Iris pigment epithelial cell (primary cell): ENCODE data around the gene AXL.
"Not testable (repeated sequence)": the region's sequence is repeated elsewhere in the genome, so short reads cannot be mapped to it uniquely, and the experiment has no call there.

Experiments used
- DNase-seq: peaks from one replicate; pipeline ENCODE4 v3.0.0-alpha.2; 2011; ENCODE audit warnings: low read depth

The AXL gene

DNA sequence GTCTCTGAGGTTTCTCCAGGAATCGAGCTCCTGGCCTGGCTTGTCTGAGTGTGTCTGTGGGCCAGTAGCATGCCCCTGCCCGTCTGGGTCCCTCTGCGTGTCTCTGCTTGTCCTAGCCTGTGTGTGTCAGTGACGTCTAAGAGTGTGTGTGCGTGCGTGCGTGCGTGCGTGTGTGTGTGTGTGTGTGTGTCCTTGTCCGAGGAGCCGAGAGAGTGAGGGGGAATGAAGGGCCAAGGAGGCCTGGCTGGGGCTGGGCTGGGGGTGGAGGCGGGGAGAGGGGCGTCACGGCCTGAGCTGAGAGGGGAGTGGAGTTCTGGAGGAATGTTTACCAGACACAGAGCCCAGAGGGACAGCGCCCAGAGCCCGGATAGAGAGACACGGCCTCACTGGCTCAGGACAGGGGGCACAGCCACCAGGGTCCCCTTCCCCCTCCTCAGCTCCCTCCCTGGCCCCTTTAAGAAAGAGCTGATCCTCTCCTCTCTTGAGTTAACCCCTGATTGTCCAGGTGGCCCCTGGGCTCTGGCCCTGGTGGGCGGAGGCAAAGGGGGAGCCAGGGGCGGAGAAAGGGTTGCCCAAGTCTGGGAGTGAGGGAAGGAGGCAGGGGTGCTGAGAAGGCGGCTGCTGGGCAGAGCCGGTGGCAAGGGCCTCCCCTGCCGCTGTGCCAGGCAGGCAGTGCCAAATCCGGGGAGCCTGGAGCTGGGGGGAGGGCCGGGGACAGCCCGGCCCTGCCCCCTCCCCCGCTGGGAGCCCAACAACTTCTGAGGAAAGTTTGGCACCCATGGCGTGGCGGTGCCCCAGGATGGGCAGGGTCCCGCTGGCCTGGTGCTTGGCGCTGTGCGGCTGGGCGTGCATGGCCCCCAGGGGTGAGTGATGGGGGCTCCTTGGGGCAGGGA lies at the start of gene AXL:
Gene AXL, plus strand, starts transcription at position 609 of the 893 bp plus-strand sequence. Its CDS starts 170 bp downstream, at position 779.
- DNase-seq: peak; percentile 57

DNA sequence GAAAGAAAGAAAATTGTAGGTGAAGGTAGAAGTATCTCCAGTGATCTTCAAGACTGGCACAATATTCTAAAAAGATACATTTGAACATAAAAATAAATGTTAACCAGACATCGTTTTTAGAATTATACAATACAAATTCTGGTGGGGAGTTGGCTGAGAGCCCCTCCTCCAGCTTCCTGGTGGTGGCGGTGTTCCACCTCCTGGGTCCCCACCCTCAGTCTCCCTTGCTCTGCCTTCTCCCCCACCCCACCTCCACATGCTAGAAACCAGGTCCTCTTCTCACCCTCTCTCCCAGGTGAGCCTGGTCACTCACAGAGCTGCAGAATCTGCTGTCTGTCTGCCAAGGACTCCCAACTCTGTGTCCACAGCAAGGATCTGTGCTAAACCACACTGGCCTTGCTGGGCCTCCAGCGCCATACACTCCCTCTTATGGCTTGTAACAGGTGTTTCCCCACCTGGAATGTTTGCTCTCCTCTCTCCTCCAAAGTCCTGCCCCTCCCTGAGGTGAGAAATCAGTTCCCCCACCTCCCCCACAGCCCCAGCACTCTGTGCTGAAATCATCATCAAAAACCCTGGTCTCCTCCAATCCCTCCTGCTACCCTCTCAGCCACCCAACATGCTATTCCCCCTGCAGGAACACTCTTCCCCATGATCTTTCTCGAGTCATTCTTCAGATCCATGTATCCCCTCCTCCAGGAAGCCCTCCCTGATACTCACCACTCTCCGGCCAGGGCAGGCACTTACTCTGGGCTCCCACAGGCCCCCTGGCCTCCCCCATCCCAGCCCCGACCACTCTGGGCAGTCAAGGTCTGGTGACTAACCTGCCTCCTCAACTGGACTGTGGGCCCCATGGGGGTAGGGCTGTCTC lies 46.5 kb upstream of the AXL start:
- DNase-seq: no peak

DNA sequence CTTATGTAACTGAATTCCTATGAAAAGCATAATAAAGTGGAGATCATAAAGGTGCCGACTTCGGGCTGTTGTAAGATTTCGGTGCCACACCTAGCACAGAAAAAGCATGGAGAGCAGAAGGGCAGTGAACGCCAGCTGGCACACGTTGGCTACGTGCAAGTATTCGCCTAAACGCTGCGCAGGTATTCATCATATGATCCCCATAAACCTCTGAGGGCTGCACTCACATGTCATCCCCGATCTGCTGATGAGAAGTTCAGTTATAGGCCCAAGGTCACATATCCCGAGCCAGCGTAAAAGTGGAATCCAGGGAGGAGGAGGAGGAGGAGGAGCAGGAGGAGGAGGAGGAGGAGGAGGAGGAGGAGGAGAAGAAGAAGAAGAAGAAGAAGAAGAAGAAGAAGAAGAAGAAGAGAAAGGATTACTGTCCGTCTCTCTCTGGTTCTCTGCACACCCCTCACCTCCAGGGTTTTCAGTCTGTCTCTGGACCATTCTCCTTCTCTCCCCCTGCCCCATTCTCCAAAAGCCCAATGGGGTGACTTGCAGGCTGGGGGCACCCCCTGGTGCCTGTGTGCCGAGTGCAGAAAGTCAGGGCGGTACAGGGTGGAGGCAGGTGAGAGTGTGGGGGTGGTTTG lies 44.6 kb upstream of the AXL start:
- no peak for DNase-seq

DNA sequence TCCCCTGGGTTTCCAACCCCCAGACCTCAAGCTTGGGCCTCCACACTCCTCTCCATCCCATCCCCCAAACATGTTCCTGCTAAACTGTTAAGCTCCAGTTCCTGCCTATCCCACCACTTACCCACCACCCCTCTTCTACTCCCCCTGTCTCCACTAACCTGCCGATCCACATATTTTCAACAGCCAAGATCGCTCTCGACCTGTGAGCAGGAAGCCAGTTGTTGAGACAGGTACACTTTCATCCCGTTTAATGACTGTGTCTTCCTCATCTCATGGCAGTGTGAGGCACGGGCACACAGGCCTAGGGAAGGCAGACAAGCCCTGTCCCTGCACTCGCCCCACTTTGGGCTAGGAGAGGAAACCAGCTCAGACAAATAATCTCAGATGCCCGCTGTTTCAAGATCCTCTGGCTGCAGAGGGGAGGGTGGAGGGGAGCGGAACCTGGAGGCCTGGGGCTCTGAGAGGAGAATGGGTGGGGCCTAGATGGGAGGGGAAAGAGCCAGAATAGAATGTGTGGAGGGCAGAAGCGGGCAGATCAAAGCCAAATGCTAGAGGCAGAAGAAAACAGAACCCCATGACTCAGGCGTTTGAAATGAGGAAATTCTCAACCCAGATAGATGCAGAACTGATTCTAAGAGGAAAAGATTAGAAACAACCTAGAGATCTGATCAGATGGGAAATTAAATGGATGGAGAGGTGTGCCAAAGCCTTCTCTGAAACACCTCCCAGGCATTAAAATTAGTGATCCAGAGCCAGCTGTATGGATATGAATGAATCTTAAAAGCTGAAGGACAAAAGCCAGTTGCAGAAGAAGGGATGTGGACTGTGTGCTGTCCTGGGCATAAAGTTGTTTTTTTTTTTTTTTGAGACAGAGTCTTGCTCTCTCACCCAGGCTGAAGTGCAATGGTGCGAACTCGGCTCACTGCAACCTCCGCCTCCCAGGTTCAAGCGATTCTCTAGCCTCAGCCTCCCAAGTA lies 42.9 kb upstream of the AXL start:
- peak; percentile 83 for DNase-seq

DNA sequence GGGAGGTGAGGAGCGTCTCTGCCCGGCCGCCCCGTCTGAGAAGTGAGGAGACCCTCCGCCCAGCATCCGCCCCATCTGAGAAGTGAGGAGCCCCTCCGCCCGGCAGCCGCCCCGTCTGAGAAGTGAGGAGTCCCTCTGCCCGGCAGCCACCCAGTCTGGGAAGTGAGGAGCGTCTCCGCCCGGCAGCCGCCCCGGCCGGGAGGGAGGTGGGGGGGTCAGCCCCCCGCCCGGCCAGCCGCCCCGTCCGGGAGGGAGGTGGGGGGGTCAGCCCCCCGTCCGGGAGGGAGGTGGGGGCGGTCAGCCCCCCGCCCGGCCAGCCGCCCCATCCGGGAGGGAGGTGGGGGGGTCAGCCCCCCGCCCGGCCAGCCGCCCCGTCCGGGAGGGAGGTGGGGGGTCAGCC lies 38.9 kb upstream of the AXL start:
- not testable (repeated sequence) for DNase-seq

DNA sequence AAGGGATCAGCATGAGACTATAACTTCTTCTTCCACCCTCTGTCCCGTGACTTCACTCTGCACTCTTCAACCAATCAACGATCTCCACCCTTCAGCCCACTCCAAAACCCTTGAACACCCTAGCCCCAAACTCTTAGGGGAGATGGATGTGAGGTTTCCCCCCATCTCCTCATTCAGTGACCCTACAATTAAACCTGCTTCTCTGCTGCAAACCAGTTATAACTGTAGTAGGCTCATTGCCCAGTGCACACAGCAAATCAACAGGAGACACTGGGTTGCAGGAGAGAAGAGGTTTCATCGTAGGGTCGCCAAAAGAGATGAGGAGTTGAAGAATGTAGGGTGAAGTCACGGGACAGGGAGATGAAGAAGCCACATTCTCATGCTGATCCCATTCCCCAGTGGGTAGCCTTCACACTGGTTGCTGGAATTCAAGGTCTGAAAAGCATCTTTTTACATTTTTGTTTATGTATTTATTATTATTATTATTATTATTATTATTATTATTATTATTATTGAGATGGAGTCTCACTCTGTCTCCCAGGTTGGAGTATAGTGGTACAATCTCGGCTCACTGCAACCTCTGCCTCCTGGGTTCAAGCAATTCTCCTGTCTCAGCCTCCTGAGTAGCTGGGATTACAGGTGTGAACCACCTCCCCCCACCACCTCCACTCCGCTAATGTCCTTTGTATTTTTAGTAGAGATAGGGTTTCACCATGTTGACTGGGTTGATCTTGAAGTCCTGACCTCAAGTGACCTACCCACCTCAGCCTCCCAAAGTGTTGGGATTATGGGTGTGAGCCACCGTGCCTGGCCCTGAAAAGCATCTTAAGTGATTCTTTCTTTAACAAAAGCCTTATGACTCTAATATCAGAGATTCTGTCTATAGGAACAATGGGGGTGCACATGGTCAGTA lies 31.8 kb upstream of the AXL start:
- DNase-seq: no peak

DNA sequence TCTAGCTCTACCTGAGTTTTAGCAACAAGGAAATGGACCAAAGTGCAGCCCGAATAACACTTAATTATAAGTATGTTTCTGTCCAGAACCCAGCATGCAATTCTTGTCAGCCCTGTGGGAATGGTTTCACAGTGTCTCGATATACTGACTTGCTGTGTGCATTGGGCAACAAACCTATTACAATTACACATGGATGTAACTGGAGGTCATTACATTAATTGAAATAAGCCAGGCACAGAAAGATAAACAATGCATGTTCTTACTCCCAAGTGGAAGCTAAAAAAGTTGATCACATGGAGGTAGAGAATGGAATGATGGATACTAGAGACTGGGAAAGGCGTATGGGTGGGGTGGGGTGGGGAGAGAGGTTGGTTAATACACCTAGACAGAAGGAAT lies 31.1 kb upstream of the AXL start:
- DNase-seq: no peak

DNA sequence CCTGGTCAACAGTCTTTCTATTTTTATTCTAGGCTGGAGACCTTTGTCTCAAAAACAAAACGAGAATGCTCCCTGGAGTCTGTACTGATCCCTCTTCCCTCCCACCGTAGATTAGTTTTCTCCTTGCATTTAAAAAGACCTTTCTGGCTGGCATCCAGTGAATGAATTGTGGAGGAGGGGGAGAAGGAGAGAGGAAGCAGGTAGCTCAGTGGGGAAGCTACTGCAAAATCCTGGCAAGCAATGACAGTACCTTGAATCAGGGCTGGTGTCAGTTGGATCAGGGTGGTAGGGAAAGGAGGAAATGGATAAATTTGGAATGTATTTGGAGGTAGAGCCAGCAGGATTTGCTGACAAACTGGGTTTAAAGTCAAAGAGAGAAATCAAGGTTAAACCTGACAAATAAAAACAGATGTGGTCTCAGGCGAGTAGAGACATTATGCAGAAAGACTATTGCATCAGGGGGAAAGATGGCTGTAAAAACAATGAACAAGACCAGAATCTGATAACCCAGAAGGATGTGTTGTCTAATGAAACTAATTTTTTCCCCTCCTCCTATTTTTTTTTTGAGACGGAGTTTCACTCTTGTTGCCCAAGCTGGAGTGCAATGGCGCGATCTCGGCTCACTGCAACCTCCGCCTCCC lies 29.5 kb upstream of the AXL start:
- DNase-seq: no peak

DNA sequence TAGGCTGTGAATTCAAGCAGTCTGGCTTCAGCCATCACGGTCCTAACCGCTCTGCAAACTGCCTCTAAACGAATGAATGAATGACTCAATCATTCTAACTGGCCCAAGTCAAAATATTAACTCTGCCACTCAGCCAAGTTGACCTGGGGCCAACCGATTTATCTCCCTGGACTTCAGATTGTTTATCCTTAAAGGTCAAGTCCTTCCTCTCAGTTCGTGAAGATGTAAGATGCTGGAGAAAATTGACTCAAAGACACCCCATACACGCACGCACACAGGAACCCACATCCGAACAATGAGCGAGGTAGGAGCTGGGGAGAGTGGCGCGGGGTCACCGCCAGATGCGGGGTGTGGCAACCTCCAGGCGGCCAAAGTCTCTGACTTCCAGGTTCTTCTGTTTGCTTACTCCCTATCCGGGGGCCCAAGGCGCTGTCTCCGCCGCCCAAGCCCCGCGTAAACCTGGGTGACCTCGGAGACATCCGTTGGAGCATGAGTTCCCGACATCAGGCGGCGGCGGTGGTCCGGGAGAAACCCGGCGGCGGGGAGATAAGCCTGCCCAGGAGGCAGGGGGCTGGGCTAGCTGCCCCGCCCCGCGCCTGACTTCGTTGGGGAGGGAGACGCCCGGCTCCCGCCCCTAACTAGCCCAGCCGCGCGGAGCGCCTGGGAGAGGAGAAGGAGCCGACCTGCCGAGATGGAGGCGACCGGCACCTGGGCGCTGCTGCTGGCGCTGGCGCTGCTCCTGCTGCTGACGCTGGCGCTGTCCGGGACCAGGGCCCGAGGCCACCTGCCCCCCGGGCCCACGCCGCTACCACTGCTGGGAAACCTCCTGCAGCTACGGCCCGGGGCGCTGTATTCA lies 26.2 kb upstream of the AXL start, which contains the start of gene CYP2S1:
Gene CYP2S1, plus strand, starts transcription at position 646 of the 856 bp plus-strand sequence. Its CDS starts 46 bp downstream, at position 692.
- DNase-seq: peak; percentile 28

DNA sequence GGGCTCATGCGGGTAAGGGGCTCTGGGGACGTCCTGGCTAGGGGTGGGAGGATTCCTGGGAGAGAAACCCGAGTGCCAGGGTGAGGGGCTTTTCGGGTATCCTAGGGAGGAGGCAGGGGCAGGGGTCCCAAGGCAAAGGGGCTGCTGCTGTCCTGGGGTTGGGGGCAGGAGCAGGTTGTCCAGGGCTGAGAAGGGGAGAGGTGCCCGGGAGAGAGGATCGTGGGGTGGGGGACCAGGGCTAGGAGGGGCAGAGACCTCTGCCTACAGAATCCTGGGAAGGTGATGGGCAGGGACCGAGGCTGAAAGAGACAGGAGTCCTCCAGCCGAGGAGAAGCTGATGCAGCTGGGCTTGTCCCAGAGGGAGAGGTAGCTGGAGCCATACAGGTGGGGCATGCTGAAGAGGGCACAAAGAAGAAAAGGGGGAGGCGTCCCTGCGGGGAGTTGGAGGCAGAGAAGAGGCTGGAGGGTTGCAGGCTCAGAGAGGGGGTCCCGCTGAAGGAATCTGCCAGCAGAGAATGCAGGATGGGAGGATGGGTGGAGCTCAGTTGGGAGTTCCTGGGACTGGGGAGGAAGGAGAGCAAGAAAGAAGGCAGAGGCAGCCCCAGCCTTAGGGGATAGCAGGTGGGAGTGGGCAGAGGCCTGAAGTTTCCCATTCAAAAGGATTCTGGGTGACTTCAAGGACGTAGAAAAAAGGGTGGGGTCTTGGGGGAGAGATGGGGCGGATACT lies 25.4 kb upstream of the AXL start:
- DNase-seq: no peak

DNA sequence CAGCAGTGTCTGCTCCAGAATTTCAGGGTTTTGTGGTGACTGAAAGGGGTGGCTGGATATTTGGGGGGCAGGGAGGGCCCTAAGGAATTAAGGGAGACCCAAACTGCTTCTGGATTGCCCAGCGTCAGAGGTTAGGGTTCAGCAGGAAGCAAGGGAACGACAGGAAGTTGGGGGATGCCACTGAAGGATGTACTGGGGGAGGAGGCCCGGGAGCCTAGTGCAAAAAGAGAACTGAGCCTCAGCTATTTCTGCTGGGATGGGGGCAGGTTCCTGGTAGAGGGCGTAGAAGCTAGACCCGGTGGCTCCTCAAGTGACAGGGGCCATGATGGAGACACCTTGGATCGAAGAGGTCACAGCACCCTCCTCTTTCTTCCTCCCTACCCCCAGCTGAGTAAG lies 24.9 kb upstream of the AXL start:
- no peak for DNase-seq

DNA sequence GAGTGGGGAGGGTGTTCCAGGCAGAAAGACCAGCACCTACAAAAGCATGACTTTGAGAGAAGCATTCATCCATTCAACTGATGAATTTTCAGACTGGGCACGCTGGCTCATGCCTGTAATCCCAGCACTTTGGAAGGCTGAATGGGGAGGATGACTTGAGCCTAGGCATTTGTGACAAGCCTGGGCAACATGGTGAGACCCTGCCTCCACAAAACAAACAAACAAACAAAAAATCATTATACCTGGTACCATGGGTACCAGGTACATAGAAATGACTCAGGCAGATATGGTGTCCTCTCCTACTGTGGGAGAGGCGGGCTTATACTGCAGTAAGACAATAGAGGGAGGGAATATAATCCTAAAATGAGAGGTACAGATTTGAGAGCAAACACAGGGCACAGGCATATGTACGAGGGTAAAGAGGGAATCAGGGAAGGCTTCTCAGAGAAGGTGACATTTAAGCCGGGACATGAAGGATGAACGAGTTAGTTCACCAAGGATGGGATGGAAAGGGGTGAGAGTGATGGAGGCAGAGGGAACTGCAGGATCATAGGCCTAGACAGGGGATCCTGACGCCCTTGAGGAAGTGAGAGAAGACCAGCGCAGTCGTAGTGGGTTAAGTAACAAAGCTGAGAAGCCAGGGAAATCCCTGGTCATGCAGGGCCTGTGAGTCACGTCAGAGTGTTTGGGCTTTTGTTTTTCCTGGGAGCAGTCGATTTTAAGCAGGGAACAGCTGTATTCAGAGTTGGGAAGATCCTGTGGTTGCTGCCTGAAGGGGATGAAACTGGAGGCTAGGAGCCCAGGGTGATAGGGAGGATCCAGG lies 23.1 kb upstream of the AXL start:
- DNase-seq: peak; percentile 57

DNA sequence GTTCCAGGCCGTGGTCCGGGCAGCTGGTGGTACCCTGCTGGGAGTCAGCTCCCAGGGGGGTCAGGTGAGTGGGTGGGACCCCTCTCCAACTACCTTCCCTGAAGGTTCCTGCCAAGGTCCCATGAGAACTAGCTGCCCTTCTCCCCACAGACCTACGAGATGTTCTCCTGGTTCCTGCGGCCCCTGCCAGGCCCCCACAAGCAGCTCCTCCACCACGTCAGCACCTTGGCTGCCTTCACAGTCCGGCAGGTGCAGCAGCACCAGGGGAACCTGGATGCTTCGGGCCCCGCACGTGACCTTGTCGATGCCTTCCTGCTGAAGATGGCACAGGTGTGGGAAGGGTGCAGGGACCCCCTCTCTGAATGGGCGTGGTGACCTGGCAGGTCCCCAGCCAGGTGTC lies 20.5 kb upstream of the AXL start:
- DNase-seq: no peak

DNA sequence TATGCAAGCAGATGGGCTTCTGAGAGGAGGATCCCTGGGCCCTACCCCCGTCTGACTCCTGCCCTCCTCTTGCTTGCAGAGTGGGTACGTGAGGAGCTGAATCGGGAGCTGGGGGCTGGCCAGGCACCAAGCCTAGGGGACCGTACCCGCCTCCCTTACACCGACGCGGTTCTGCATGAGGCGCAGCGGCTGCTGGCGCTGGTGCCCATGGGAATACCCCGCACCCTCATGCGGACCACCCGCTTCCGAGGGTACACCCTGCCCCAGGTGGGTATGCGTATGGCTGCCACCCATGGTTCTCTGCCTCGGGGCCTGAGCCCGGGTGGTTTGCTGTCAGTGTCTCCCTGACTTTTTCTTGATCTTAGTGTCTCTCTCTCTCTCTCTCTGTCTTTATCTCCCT lies 15.7 kb upstream of the AXL start:
- DNase-seq: no peak

DNA sequence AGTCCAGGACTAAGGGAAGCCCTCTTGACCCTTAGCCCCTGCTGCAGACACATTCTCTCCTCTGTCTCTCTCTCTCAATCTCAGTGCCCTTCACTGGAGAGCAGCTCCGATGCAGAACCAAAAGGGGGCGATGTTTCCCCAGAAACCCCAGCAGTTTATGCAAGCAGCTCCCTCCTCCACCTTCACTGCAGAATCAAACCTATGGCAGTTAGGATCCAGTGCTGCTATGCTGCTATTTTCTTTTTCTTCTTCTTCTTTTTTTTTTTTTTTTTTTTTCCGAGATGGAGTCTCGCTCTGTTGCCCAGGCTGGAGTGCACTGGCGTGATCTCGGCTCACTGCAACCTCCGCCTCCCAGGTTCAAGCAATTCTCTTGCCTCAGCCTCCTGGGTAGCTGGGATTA lies 14.7 kb upstream of the AXL start:
- peak; percentile 85 for DNase-seq

DNA sequence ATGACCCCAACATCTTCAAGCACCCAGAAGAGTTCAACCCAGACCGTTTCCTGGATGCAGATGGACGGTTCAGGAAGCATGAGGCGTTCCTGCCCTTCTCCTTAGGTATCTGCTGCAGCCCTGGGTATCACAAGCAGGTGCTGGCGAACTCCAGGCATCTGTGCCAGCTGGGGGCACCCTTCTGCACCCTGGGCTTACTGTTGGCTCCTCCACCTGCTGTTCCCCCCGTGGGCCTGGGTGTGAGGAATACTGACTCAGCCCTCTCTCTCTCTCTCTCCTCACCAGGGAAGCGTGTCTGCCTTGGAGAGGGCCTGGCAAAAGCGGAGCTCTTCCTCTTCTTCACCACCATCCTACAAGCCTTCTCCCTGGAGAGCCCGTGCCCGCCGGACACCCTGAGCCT lies 13.0 kb upstream of the AXL start:
- no peak for DNase-seq

DNA sequence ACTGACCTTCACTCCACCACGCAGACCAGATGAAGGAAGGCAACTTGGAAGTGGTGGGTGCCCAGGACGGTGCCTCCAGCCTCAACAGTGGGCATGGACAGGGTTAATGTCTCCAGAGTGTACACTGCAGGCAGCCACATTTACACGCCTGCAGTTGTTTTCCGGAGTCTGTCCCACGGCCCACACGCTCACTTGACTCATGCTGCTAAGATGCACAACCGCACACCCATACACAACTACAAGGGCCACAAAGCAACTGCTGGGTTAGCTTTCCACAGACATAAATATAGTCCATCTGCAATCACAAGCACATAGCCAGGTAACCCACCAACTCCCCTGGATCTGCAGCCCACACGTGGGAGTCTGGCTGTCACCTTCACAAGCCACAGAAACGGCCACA lies 12.6 kb upstream of the AXL start:
- DNase-seq: no peak
